Measurements from ENCODE around the gene SSTR1.

The SSTR1 gene

DNA sequence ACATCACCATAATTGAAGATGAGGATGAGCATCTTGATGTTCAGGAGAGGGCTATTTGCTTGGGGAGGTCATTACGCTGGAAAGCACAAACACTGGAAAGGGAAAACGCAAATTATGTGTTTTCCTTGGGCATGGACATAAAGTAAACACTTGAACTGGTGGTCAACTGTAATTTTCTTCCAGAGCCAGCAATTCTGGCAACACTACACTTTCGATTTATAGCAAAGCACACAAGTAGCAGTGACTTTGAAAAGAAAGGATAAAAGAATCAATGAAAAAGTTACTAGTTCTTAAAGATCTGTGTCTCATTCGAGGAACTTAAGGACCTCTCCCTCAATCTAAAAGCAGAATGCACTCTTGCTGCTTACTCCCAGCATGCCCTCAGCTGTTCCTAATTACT lies 46.0 kb downstream of the SSTR1 start:
- Histone ChIP-seq H3K27ac (ENCODE audit: low read depth, low read length) (no peak overlapping the region), H3K4me2 (ENCODE audit: low read depth, low read length, poor library complexity, severe bottlenecking) (no peak overlapping the region), H2AFZ (ENCODE audit: low read depth, low read length, severe bottlenecking) (no peak overlapping the region), H3K36me3 (ENCODE audit: low read length) (no peaks in the 10 kb centered on the region), H3K27me3 (ENCODE audit: low read length) (no peaks in the 10 kb centered on the region), H3K9me2 (replicated peaks; ENCODE audit: insufficient read depth, low read length) (no peaks in the 10 kb centered on the region), H4K20me1 (ENCODE audit: low read depth, low read length) (no peaks in the 10 kb centered on the region), H3F3A (ENCODE audit: insufficient read depth) (no peaks in the 10 kb centered on the region), H3K9ac (ENCODE audit: low read length) (no peak overlapping the region), H3K9me3 (ENCODE audit: insufficient read depth, low read length) (no peaks in the 10 kb centered on the region), H3K79me2 (ENCODE audit: insufficient read depth, low read length) (no peaks in the 10 kb centered on the region), H3K4me3 (ENCODE audit: insufficient read depth, low read length, poor library complexity, severe bottlenecking) (no peak overlapping the region)
- TF ChIP-seq, protein P1, sequence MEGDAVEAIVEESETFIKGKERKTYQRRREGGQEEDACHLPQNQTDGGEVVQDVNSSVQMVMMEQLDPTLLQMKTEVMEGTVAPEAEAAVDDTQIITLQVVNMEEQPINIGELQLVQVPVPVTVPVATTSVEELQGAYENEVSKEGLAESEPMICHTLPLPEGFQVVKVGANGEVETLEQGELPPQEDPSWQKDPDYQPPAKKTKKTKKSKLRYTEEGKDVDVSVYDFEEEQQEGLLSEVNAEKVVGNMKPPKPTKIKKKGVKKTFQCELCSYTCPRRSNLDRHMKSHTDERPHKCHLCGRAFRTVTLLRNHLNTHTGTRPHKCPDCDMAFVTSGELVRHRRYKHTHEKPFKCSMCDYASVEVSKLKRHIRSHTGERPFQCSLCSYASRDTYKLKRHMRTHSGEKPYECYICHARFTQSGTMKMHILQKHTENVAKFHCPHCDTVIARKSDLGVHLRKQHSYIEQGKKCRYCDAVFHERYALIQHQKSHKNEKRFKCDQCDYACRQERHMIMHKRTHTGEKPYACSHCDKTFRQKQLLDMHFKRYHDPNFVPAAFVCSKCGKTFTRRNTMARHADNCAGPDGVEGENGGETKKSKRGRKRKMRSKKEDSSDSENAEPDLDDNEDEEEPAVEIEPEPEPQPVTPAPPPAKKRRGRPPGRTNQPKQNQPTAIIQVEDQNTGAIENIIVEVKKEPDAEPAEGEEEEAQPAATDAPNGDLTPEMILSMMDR (IDR thresholded peaks at IDR 0.05; ENCODE audit: insufficient read depth, low read length, poor library complexity, severe bottlenecking), result no peak
- TF ChIP-seq EZH2phosphoT487 (conservative IDR thresholded peaks at IDR 0.05; ENCODE audit: low read length), result no peak

DNA sequence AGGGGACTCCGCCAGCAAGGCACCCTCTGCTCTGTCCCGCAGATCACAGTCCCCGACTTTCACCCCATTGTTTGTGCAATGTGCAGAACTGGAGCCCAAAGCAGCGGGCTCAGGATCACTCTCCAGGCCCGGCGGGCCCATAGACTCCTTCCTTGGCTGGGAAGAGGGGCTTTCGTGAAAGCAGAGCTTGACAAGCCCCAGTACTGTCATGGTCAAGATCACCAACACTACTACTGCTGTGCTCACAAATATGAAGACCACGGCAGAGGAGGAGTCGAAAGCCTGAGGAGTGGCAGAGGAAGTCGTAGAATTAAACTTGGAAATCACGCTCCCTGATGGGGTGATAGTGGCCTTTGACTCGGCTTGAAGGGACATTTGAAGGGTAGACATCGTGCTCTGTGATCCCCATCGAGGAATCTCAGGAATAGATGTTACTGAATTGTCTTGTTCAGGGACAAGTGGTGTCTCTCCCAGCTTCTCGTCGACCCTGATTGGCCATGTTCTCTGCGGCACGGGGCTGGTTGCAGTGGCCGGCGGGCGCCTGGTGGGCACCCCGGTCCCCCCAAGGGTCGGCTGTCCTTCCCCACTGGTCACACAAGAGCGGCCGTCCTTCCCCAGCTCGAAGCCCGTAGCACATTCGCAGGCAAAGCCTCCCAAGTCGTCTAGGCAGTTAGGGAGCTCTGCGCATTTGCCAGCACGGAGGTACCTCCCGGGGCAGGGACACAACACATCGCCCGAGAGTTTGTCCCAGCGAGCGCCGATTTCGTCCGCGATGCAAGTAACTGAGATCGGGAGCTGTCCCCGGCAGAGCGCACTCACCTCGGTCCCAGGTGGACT lies 47.1 kb downstream of the SSTR1 start:
- Histone ChIP-seq H3F3A (ENCODE audit: insufficient read depth) (no peaks in the 10 kb centered on the region), H3K9me2 (replicated peaks; ENCODE audit: insufficient read depth, low read length) (no peaks in the 10 kb centered on the region), H3K79me2 (ENCODE audit: insufficient read depth, low read length) (no peaks in the 10 kb centered on the region), H3K4me2 (ENCODE audit: low read depth, low read length, poor library complexity, severe bottlenecking) (no peak overlapping the region), H3K9ac (ENCODE audit: low read length) (no peak overlapping the region), H2AFZ (ENCODE audit: low read depth, low read length, severe bottlenecking) (no peak overlapping the region), H3K36me3 (ENCODE audit: low read length) (no peaks in the 10 kb centered on the region), H4K20me1 (ENCODE audit: low read depth, low read length) (no peaks in the 10 kb centered on the region), H3K9me3 (ENCODE audit: insufficient read depth, low read length) (no peaks in the 10 kb centered on the region), H3K27ac (ENCODE audit: low read depth, low read length) (no peak overlapping the region), H3K27me3 (ENCODE audit: low read length) (no peaks in the 10 kb centered on the region), H3K4me3 (ENCODE audit: insufficient read depth, low read length, poor library complexity, severe bottlenecking) (no peak overlapping the region)
- TF ChIP-seq, protein P1 (IDR thresholded peaks at IDR 0.05; ENCODE audit: insufficient read depth, low read length, poor library complexity, severe bottlenecking), result no peak
- no peak for TF ChIP-seq EZH2phosphoT487 (conservative IDR thresholded peaks at IDR 0.05; ENCODE audit: low read length)

DNA sequence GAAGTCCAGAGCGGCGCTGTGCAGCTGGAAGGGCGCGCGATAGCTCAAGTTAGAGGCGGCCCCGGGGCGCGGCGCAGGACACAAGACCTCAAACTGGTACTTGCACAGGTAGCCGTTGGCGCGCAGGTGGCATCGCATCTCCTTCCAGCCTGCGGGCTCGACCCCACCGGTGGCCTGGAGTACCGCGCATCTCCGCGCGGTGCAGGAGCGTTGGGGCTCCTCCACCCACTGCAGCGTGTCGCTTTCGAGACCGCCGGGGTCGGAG lies 47.6 kb downstream of the SSTR1 start:
- no peak overlapping the region for H3K4me3 ChIP-seq (ENCODE audit: insufficient read depth, low read length, poor library complexity, severe bottlenecking)
- no peak overlapping the region for H3K27ac ChIP-seq (ENCODE audit: low read depth, low read length)
- no peaks in the 10 kb centered on the region for H3K27me3 ChIP-seq (ENCODE audit: low read length)

More for the DNA sequence above, 47.6 kb downstream of the SSTR1 start:
- H3K36me3 ChIP-seq (ENCODE audit: low read length), result no peaks in the 10 kb centered on the region
- no peak overlapping the region for H3K9ac ChIP-seq (ENCODE audit: low read length)
- no peaks in the 10 kb centered on the region for H3F3A ChIP-seq (ENCODE audit: insufficient read depth)
- H3K4me2 ChIP-seq (ENCODE audit: low read depth, low read length, poor library complexity, severe bottlenecking), result no peak overlapping the region
- no peaks in the 10 kb centered on the region for H3K9me3 ChIP-seq (ENCODE audit: insufficient read depth, low read length)
- no peaks in the 10 kb centered on the region for H4K20me1 ChIP-seq (ENCODE audit: low read depth, low read length)
- TF ChIP-seq, protein P1 (IDR thresholded peaks at IDR 0.05; ENCODE audit: insufficient read depth, low read length, poor library complexity, severe bottlenecking), result no peak
- no peak for TF ChIP-seq EZH2phosphoT487 (conservative IDR thresholded peaks at IDR 0.05; ENCODE audit: low read length)
- H3K9me2 ChIP-seq (replicated peaks; ENCODE audit: insufficient read depth, low read length), result no peaks in the 10 kb centered on the region
- no peak overlapping the region for H2AFZ ChIP-seq (ENCODE audit: low read depth, low read length, severe bottlenecking)
- H3K79me2 ChIP-seq (ENCODE audit: insufficient read depth, low read length), result no peaks in the 10 kb centered on the region
